COLO668 (cell line): ENCODE data around the gene STARD3NL.
"Not testable (repeated sequence)": the region's sequence is repeated elsewhere in the genome, so short reads cannot be mapped to it uniquely, and the experiment has no call there.

Experiments used
- DNase-seq: peaks from one replicate; lab custom pipeline; 2025; ENCODE audit not compliant: unreplicated experiment; lab: John Stamatoyannopoulos, UW

STARD3NL gene

DNA sequence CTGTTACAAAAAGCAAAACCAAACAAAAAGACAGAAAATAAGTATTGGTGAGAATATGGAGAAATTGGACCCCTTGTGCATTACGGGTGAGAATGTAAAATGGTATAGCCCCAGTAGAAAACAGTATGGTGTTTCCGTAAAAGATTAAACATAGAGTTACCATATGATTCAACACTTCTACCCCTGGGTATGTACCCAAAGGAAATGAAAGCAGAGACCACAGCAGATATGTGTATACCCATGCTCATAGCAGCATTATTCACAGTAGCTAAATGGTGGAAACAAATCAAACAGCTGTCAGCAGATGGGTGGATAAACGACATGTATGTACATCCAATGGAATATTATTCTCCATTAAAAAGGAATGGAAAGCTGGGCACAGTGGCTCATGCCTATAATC is 42.4 kb downstream of the STARD3NL start:
- DNase-seq = no peak

DNA sequence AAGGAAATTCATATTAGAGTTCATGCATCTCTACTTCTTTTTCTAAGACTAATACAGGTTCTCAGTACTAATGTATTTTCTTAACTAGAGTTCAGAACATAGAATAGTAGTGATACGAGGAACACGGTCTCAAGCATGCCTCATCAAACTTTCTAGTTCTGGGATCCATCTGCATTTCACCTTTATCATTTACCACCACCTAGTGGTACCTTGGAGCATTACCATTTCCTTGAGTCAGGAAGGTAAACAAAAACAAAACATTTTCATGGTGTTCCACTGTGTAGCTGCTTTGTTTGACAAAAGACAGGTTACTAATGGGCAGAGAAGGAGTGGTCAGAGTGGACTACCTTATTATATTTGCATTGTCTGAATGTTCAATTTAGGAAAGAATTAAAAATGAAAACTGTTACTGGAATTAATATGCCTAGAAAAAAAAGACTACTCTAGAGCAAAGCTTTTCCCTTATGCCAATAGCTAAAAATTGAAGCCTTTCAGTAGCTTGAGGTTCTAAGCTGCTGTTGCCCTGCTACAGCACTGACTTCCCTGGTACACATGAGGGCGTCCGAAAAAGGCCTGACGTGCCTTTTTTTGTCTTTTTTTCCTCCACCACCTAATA is 44.5 kb downstream of the STARD3NL start:
- DNase-seq = peak; percentile 40

DNA sequence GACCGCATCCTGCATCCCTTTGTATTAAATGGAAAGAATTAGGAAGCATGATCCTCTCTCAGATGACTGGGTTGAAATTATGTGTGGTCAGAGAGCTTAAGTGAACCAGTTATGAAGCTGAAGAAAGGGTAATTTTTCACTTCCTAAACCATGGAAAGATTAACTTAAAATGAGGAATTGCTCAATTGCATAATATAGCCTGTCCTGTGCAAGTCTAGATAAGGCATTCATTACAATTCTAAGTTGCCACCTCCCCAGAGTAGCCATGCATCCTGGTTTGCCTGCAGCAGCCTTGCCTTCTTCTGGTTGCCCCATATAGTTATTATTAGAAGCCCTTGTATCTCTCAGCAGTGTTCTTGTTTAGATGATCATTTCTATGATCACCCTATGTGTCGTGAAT is 45.3 kb downstream of the STARD3NL start:
- no peak for DNase-seq

DNA sequence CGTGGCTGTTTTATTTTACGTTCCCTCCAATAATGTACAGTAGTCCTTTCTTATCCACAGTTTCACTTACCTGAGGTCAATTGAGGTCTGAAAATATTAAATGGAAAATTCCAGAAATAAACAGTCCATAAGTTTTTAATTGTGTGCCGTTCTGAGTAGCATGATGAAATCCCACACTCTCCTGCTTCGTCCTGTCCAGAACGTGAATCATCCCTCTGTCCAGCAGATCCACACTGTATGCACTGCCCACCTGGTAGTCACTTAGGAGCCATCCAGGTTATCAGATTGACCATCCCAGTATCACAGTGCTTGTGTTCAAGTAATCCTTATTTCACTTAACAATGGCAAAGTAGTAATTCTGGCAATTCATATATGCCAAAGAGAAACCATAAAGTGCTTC is 46.3 kb downstream of the STARD3NL start:
- DNase-seq = no peak

DNA sequence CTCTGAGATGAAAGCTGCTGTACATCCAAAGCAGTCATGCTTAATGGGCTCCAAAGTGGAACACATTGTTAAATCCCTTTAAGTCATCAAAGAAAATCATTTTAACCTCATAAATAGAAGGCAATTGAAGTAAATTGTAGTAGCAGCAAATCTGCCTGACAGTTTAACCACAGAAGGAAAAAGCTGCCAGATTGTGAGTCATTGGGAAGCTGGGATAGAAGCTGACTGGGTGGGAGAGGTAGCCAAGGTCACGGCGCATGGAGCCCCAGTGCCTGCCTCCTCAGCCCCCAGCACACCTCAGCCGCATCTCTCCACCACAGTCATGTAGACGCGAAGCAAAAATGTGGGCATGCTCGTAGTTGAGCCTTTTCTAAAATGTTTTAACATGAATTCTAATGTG is 51.3 kb downstream of the STARD3NL start:
- no peak for DNase-seq

DNA sequence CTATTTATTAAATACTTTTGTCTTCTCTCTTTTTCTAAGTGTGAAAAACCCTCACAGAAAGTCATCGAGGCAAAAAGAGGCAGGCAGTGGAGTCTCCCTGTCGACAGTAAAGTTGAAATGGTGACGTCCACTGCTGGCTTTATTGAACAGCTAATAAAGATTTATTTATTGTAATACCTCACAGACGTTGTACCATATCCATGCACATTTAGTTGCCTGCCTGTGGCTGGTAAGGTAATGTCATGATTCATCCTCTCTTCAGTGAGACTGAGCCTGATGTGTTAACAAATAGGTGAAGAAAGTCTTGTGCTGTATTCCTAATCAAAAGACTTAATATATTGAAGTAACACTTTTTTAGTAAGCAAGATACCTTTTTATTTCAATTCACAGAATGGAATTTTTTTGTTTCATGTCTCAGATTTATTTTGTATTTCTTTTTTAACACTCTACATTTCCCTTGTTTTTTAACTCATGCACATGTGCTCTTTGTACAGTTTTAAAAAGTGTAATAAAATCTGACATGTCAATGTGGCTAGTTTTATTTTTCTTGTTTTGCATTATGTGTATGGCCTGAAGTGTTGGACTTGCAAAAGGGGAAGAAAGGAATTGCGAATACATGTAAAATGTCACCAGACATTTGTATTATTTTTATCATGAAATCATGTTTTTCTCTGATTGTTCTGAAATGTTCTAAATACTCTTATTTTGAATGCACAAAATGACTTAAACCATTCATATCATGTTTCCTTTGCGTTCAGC is 52.0 kb downstream of the STARD3NL start:
- no peak for DNase-seq

DNA sequence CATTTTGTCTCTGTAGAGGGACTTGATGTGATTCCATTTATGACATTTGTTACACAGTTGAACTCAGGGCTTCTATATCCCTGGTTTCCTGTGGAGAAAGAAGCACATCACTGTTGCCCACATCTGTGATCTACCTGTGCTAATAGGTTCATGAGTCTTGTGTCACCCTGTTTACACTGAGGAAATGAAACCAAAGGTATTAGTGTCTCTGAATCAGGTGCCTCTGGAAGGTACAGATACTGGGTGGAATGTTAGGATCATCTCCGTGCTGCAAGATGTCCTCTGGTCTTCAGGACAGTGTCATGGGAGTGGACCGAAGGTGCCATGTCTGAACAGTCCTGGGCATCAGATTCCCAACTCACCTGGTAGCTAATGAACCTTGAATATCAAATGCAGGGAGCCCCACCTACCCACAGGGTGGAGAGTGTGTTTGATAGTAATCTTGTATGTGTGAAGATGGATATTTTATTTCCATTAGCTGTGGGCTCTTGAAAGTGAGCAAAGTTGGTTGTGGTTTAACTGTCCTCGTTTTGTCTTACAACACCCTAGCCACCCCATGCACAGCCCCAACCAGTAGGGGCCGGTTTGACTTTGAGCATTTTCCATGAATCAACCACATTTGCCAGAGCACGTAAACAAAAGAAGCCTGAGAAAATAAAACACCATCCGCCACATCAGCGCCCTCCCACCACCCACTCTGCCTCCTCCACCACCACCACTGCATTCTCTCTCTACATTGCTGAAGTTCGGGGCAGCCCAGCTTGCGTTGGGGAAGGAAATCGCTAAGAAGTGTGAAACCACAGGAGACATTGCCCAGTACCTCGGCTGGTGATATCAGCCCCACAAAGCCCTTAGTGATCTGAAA is 54.7 kb downstream of the STARD3NL start:
- no peak for DNase-seq

DNA sequence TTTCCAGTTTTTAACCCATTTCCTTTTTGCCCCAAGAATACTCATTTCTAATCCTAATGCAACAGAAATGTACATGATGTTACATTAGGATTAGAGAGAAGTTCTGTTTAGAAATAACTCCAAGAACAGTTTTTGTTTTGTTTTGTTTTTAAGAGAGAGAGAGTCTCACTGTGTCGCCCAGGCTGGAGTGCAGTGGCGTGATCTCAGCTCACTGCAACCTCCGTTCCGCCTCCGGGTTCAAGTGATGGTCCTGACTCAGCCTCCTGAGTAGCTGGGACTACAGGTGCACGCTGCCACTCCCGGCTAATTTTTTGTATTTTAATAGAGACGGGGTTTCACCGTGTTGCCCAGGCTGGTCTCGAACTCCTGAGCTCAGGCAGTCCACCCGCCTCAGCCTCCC is 56.7 kb downstream of the STARD3NL start:
- not testable (repeated sequence) for DNase-seq

DNA sequence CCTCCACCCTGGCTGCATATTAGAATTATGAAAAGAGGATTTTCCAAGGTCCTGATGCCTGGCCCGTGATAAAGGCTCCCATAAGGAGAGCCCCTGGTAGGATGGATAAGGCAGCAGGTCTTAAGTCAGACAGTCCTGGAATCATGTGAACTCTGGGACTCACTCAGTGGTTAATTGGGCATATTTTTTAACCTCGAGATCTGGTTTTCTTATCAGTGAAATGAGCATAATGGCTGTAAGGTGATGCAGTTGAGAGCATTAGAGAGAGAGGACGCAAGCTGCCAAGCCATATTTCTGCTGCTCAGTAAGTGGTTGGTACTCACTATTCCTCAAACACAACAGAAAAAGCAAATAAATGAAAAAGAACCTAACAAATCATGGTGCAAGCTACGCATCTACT is 57.6 kb downstream of the STARD3NL start:
- DNase-seq = no peak

DNA sequence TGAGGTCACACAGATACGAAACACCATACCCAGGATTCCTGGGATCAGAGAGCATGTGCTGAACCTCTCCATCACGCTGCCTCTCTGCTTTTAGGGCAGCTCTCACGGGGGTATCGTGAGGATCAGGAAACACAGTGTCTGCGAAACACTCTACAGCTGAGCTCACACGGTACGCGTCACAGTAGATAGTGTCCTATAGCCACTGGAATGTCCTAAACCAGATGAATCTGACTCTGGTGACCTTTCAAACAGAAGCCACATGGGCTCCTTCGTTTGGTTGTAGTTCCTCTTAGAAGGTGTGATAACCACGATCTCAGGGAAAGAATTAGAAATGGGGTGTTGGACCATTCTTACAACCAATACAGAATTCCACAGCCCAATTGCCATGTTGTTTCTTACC is 61.1 kb downstream of the STARD3NL start:
- DNase-seq = not testable (repeated sequence)

DNA sequence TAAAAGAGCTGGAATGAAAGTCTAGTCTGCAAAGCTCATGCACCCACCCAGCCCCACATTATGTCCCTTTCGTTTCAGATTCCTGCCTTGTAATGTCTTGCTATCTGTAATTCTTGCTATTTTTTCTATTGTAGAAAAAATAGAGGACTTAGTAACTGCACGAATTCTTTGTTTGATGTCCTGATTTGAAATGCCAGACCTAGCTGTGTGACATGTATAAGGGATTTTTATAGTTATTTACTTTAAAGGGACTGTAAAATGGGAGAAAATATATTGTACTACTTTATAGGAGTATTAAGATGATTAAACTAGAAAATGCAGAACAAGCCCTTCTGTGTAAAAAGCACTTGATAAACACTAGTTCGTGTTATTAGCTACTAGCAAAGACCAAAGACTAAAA is 63.0 kb downstream of the STARD3NL start:
- no peak for DNase-seq

DNA sequence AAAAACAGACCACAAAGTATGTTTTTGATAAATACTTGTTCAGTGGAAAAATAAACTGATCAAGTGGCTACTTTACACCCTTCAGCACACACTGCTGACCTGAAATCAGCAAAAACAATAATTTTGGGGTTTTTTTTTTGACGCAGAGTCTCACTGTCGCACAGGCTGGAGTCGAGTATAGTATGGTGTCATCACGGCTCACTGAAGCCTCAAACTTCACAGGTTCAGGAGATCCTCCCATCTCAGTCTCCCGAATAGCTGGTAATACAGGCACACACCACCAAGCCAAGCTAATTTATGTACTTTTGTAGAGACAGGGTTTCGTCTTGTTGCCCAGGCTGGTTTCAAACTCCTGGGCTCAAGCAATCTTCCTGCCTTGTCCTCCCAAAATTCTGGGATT is 64.8 kb downstream of the STARD3NL start:
- DNase-seq = no peak

DNA sequence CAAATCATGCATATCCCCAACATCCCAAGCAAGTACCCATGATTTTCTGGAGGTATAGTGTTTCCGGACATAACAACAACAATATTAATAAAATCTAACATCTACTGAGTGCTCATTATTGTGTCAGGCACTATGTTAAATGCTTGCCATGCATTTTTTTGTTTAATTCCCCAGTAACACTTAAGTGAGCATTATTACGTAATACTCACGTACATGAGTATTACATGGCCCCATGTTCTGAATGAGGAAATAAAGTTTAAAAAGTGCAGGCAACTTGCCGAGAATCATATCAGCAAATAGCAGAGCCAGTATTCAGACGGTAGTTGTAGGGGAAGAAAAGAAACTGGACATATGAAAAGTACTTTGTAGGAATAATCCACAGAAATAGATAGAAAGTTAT is 65.3 kb downstream of the STARD3NL start:
- not testable (repeated sequence) for DNase-seq

DNA sequence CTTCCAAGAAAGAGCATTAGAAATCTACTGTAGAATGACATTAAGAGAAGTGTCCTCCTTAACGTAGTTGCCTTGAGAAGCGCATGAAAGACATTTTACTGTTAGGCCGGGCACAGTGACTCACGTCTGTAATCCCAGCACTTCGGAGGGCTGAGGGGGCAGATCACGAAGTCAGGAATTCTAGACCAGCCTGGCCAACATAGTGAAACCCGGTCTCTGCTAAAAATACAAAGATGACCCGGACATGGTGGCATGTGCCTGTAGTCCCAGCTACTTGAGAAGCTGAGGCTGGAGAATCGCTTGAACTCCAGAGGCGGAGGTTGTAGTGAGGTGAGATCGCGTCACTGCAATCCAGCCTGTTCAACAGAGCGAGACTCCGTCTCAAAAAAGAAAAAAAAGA is 66.5 kb downstream of the STARD3NL start:
- DNase-seq = no peak

DNA sequence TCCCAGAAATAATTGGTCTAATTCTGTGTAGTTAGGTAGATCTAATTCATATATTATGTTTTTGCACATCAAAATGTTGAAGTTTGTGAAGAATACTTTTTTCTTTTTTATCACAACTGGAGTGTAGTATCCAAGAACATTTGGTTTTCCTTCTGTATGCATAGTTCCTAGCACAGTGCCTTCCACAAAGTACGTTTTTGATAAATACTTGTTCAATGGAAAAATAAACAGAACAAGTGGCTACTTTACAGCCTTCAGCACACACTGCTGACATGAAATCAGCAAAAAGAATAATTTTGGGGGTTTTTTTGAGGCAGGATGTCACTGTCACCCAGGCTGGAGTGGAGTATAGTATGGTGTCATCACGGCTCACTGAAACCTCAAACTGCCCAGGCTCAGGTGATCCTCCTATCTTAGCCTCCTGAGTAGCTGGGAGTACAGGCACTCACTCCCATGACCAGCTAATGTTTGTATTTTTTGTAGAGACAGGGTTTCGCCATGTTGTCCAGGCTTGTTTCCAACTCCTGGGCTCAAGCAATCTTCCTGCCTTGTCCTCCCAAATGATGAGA is 67.4 kb downstream of the STARD3NL start:
- no peak for DNase-seq

DNA sequence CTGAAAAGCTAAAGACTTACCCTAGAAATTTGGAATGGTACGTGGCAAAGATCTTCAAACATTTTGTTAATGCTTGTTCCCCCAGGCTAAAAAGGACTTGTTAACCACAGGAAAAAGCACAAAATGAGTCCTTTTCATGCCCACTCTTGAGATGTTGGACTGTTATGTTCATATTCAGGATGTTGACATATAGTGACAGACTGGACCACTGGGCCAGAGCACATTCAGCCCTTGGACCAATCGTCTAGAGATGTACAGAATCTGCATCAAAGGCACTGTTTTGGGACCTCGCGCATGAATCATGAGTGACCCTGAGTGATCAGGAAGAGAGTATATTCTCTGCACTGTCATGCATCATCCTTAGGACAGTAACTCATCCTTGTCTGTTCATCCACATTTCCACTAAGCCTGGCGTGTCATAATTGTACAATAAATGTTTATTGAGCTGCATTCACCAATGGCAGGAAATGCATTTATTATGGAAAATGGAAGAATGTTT is 70.1 kb downstream of the STARD3NL start:
- DNase-seq = no peak

DNA sequence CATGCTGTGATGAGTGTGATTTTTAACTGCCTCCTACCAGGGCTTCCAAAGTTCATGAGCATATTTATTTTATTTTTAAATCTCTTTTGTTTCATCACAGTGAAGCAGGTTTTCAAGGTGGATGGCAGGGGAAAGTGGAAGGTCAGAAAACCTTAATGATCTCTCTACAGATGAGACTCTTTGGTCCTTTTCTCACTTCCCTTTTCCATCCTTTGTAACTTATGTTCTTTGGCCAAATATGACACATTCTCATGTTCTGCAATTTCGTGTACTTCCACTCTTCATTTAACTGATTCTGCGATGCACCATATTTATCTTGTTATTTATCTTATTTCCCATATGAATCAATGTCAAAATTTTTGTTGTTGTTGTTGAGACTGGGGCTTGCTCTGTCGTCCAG is 71.8 kb downstream of the STARD3NL start:
- not testable (repeated sequence) for DNase-seq

DNA sequence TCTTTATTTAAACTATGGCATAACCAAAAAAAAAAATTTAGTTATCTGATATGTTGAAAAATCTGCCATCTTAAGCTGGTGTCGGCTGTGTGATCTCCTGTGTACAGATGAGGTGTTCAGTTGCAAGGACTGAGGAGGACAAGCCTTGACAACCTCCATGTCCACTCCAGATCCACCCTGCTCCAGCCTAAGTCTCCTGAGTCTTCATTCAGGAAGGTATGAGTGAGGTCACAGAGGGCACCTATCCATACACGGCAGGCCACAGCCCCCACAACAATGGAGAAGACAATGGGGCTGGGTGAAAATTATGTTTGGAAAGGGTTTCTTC is 79.3 kb downstream of the STARD3NL start:
- no peak for DNase-seq

DNA sequence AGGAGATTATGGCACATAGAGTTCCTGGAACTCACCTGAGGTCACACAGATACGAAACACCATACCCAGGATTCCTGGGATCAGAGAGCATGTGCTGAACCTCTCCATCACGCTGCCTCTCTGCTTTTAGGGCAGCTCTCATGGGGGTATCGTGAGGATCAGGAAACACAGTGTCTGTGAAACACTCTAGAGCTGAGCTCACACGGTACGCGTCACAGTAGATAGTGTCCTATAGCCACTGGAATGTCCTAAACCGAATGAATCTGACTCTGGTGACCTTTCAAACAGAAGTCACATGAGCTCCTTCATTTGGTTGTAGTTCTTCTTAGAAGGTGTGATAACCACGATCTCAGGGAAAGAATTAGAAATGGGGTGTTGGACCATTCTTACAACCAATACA is 81.1 kb downstream of the STARD3NL start:
- not testable (repeated sequence) for DNase-seq

DNA sequence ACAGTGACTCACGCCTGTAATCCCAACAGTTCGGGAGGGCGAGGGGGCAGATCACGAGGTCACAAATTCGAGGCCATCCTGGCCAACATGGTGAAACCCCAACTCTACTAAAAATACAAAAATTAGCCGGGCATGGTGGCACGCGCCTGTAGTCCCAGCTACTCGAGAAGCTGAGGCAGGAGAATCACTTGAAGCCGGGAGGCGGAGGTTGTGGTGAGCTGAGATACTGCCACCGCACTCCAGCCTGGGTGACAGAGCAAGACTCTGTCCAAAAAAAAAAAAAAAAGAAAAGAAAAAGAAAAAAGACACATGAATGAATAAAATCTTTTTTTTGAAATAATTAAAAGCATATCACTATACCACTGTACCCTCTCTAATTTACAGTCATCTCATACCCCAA is 83.6 kb downstream of the STARD3NL start:
- DNase-seq = not testable (repeated sequence)

DNA sequence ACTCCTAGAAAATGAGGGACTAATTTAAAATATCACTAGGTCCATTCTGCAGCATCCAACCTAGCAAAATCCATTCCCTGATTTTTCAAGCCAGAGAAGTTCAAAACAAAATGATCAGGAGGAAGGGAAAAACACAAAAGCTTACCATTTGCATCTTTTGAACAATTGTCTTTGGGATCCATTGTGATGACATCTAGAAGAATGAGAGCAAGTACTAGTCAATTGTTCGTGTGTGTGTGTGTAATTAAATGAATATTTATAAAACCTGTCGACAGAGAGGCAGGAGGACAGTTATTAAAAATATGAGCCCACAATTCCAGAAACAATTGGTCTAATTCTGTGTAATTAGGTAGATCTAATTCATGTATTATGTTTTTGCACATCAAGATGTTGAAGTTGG is 84.0 kb downstream of the STARD3NL start:
- DNase-seq = not testable (repeated sequence)

DNA sequence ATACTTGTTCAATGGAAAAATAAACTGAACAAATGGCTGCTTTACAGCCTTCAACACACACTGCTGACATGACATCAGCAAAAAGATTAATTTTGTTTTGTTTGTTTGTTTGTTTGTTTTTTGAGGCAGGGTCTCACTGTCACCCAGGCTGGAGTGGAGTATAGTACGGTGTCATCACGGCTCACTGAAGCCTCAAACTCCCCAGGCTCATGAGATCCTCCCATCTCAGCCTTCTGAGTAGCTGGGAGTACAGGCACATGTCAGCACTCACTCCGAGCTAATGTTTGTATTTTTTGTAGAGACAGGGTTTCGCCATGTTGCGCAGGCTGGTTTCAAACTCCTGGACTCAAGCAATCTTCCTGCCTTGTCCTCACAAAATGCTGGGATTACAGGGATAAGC is 84.5 kb downstream of the STARD3NL start:
- DNase-seq = no peak
